KBM-7 (cell line): ENCODE results near the gene AAR2.

Source experiments
- DNase-seq: peaks from one replicate; pipeline ENCODE4 v3.0.0-alpha.2; 2015
- in situ Hi-C: fragments of 300-500 bp; cut with MboI; formaldehyde crosslinking; loops from 2 replicates; pipeline ENCODE4 v1.14.3; 2020; ENCODE audit warnings: low sequenced_read_pairs, low pct_unique_long_range_greater_than_20kb, mixed read lengths

The AAR2 gene

GRCh38 chr20:36215778-36216177, 20.5 kb upstream of the AAR2 start:
- in situ Hi-C loops: loop anchor here (25.0 kb wide), 1 partner anchor 222 kb away; no protein-coding TSS in a partner anchor

GRCh38 chr20:36216314-36217025, 19.8 kb upstream of the AAR2 start:
- in situ Hi-C loops: loop anchor here (25.0 kb wide), 1 partner anchor 221 kb away; no protein-coding TSS in a partner anchor
- DNase-seq: no peak

More at GRCh38 chr20:36215778-36216177, 20.5 kb upstream of the AAR2 start:
- no peak for DNase-seq

GRCh38 chr20:36217226-36217625, 19.1 kb upstream of the AAR2 start:
- in situ Hi-C loops: loop anchor here (25.0 kb wide), 1 partner anchor 220 kb away; no protein-coding TSS in a partner anchor
- DNase-seq: peak; percentile 19

- DNase-seq: no peak
- in situ Hi-C loops: loop anchor here (25.0 kb wide), 1 partner anchor 219 kb away; no protein-coding TSS in a partner anchor
These were observed 17.8 kb upstream of the AAR2 start for GRCh38 chr20:36218380-36219064.

- in situ Hi-C loops: loop anchor here (25.0 kb wide), 1 partner anchor 218 kb away; no protein-coding TSS in a partner anchor
- DNase-seq: no peak
These were observed 16.5 kb upstream of the AAR2 start for GRCh38 chr20:36219671-36220220.

- no peak for DNase-seq
- in situ Hi-C loops: no loop called here
These were observed 10.6 kb upstream of the AAR2 start for GRCh38 chr20:36225666-36226065.

GRCh38 chr20:36228770-36229169, 7.5 kb upstream of the AAR2 start:
- in situ Hi-C loops: no loop called here
- DNase-seq: no peak

- DNase-seq: no peak
- in situ Hi-C loops: no loop called here
These were observed 6.3 kb upstream of the AAR2 start for GRCh38 chr20:36230019-36230418.

- DNase-seq: no peak
- in situ Hi-C loops: no loop called here
These were observed 4.9 kb upstream of the AAR2 start for GRCh38 chr20:36231331-36231730.

- in situ Hi-C loops: no loop called here
These were observed 1.4 kb upstream of the AAR2 start for GRCh38 chr20:36234771-36235320.

GRCh38 chr20:36236786-36237121, 476 bp downstream of the AAR2 start:
- no peak for DNase-seq
- in situ Hi-C loops: no loop called here

More at GRCh38 chr20:36234771-36235320, 1.4 kb upstream of the AAR2 start:
- no peak for DNase-seq

- in situ Hi-C loops: no loop called here
- DNase-seq: no peak
These were observed 1.2 kb downstream of the AAR2 start for GRCh38 chr20:36237477-36237876.

- in situ Hi-C loops: no loop called here
- DNase-seq: no peak
These were observed 1.9 kb downstream of the AAR2 start for GRCh38 chr20:36238153-36238552.

- DNase-seq: no peak
- in situ Hi-C loops: no loop called here
These were observed 2.5 kb downstream of the AAR2 start for GRCh38 chr20:36238760-36239159.

GRCh38 chr20:36240076-36240475, 3.8 kb downstream of the AAR2 start:
- no peak for DNase-seq
- in situ Hi-C loops: no loop called here

- in situ Hi-C loops: no loop called here
- no peak for DNase-seq
These were observed 5.4 kb downstream of the AAR2 start for GRCh38 chr20:36241678-36242077.

- in situ Hi-C loops: no loop called here
- no peak for DNase-seq
These were observed 7.4 kb downstream of the AAR2 start for GRCh38 chr20:36243726-36244125.

GRCh38 chr20:36246401-36246800, 10.1 kb downstream of the AAR2 start:
- in situ Hi-C loops: no loop called here
- no peak for DNase-seq

GRCh38 chr20:36248836-36249235, 12.6 kb downstream of the AAR2 start:
- in situ Hi-C loops: no loop called here
- DNase-seq: no peak

GRCh38 chr20:36249450-36249849, 13.2 kb downstream of the AAR2 start:
- DNase-seq: no peak
- in situ Hi-C loops: no loop called here
